IPS-NIHi11 (cell line): ENCODE data around the gene KCNAB1.
"Not testable (repeated sequence)": the region's sequence is repeated elsewhere in the genome, so short reads cannot be mapped to it uniquely, and the experiment has no call there.

ENCODE experiments used
- DNase-seq: peaks from one replicate; pipeline ENCODE4 v3.0.0; 2012; ENCODE audit warnings: mixed read lengths, low spot score

Gene KCNAB1

GRCh38 chr3:156218353-156218744 lies 98.0 kb downstream of the KCNAB1 start:
- no peak for DNase-seq

GRCh38 chr3:156222381-156222780 lies 102.0 kb downstream of the KCNAB1 start:
- not testable (repeated sequence) for DNase-seq

GRCh38 chr3:156224046-156224445 lies 103.7 kb downstream of the KCNAB1 start:
- not testable (repeated sequence) for DNase-seq

GRCh38 chr3:156226676-156227420 lies 106.5 kb downstream of the KCNAB1 start:
- DNase-seq = no peak

- no peak for DNase-seq
These were observed 107.3 kb downstream of the KCNAB1 start for GRCh38 chr3:156227704-156228103.

- DNase-seq = no peak
These were observed 110.0 kb downstream of the KCNAB1 start for GRCh38 chr3:156230278-156230900.

- DNase-seq = not testable (repeated sequence)
These were observed 110.8 kb downstream of the KCNAB1 start for GRCh38 chr3:156231221-156231620.

GRCh38 chr3:156233876-156234275 lies 113.5 kb downstream of the KCNAB1 start:
- DNase-seq = no peak

- no peak for DNase-seq
These were observed 116.3 kb downstream of the KCNAB1 start for GRCh38 chr3:156236556-156237260.

- no peak for DNase-seq
These were observed 120.3 kb downstream of the KCNAB1 start for GRCh38 chr3:156240642-156241041.

GRCh38 chr3:156246961-156247725 lies 126.8 kb downstream of the KCNAB1 start:
- no peak for DNase-seq

GRCh38 chr3:156250550-156250949 lies 130.2 kb downstream of the KCNAB1 start:
- no peak for DNase-seq

- DNase-seq = no peak
These were observed 131.0 kb downstream of the KCNAB1 start for GRCh38 chr3:156251424-156251823.

- DNase-seq = no peak
These were observed 132.3 kb downstream of the KCNAB1 start for GRCh38 chr3:156252656-156253055.

- DNase-seq = no peak
These were observed 132.8 kb downstream of the KCNAB1 start for GRCh38 chr3:156253150-156253549.

- DNase-seq = no peak
These were observed 135.9 kb downstream of the KCNAB1 start for GRCh38 chr3:156256256-156256655.

- no peak for DNase-seq
These were observed 136.6 kb downstream of the KCNAB1 start for GRCh38 chr3:156256945-156257344.

- no peak for DNase-seq
These were observed 137.9 kb downstream of the KCNAB1 start for GRCh38 chr3:156258301-156258700.

GRCh38 chr3:156259896-156260295 lies 139.5 kb downstream of the KCNAB1 start:
- no peak for DNase-seq

- no peak for DNase-seq
These were observed 140.0 kb downstream of the KCNAB1 start for GRCh38 chr3:156260331-156260730.

GRCh38 chr3:156264771-156265170 lies 144.4 kb downstream of the KCNAB1 start:
- DNase-seq = no peak

- DNase-seq = no peak
These were observed 151.1 kb downstream of the KCNAB1 start for GRCh38 chr3:156271508-156271907.
